ENCODE results near the gene KANK4. TPM values are rescaled to one million over a fixed set of nuclear protein-coding genes. Genes with fewer than 3 reads are reported as not detected.

Gene KANK4
- total and polyA plus RNA-seq, 7 experiments from 2014 or later: not detected

DNA sequence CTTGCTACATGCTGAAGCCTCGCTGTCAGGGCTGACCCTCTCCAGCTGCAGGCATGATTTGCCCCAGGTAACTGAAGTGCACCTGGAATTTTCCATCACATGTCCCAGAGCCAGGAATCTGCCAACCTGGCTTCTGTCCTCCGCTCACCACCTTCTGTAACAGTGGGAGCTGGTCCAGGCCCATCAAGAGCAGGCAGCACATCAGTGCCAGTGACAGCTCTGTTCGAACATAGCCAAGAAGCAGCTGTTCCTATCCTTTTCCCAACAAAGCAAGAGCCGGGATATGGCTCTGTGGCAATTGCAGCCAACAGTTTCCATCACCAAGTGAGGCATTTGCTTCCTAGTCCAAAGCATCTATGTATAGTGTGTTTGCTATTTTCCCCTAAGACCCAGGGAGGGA lies 42.2 kb upstream of the KANK4 start:
- ChIA-PET POLR2A (no interaction called here), CTCF (no interaction called here)
- Mint-ChIP-seq H3K27me3 (no peaks in the 10 kb centered on the region), H3K36me3 (no peaks in the 10 kb centered on the region), H3K4me3 (no peak overlapping the region), H3K9me3 (peaks cover 0 to 4% (median 0%) of the 10 kb centered on the region in 11 donors), H3K4me1 (peaks cover 0 to 7% (median 5%) of the 10 kb centered on the region in 7 donors), H3K27ac (no peak overlapping the region)
- no peaks in the 10 kb centered on the region for H3K27me3 ChIP-seq (ENCODE audit: control insufficient read depth in 2 of 2, insufficient read depth in 2 of 2, low read length in 2 of 2)
- no peaks in the 10 kb centered on the region for H3K9me3 ChIP-seq (ENCODE audit: control insufficient read depth in 2 of 3, low read length in 3 of 3)
- H3K4me3 ChIP-seq (ENCODE audit: low read length): no peak overlapping the region
- no peak overlapping the region for H3K27ac ChIP-seq (ENCODE audit: low read depth, low read length)
- intact Hi-C loops (cut with micrococcal nuclease): no loop called here
- no peak for DNase-seq
- no peaks in the 10 kb centered on the region for H3K36me3 ChIP-seq (ENCODE audit: control insufficient read depth in 2 of 3, insufficient read depth in 3 of 3, low read length in 3 of 3)
- H3K4me1 ChIP-seq (ENCODE audit: control insufficient read depth in 2 of 2, insufficient read depth in 2 of 2, low read length in 2 of 2): no peaks in the 10 kb centered on the region
- no peak for ATAC-seq

DNA sequence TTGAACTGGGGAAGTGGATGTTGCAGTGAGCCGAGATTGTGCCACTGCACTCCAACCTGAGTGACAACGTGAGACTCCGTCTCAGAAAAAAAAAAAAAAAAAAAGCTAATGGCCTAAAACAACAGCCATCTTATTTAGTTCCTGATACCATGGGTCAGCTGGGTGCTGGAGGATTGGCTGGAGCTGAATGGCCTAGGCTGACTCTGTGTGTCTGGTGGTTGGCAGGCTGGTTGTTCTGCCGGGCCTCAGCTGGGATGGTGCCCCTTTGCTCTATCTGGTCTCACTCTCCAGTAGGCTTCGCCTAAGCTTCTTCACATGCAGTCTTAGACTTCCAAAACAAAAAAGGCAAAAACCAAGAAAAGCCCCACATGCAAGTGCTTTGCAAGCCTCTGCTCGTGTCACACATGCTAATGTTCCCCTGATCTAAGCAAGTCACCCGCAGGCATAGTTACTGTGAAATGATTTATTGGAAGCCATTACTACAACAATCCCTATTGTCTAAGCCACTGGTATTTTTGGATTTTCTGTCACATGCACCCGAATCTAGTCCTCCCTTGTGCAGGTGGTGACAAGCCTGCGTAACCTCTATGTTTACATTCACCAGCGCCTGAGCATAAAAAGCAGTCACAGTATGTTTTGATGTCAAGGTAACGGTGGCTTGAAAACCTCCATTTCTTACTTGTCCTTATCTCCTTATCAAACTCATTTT lies 39.6 kb upstream of the KANK4 start:
- H3K27me3 Mint-ChIP-seq: no peaks in the 10 kb centered on the region
- Histone ChIP-seq H3K27me3 (ENCODE audit: control insufficient read depth in 2 of 2, insufficient read depth in 2 of 2, low read length in 2 of 2) (no peaks in the 10 kb centered on the region), H3K9me3 (ENCODE audit: control insufficient read depth in 2 of 3, low read length in 3 of 3) (no peaks in the 10 kb centered on the region), H3K4me1 (ENCODE audit: control insufficient read depth in 2 of 2, insufficient read depth in 2 of 2, low read length in 2 of 2) (no peaks in the 10 kb centered on the region), H3K27ac (ENCODE audit: low read depth, low read length) (no peak overlapping the region), H3K36me3 (ENCODE audit: control insufficient read depth in 2 of 3, insufficient read depth in 3 of 3, low read length in 3 of 3) (no peaks in the 10 kb centered on the region), H3K4me3 (ENCODE audit: low read length) (no peak overlapping the region)
- intact Hi-C loops (cut with micrococcal nuclease): no loop called here
- POLR2A ChIA-PET: no interaction called here
- peak overlapping the region in 4 of 9 donors; percentile 2 to 79 (median 40) for H3K27ac Mint-ChIP-seq
- DNase-seq (peak in 3 of 9 donors; percentile 1 to 41 (median 31)), ATAC-seq (peak; percentile 38)
- peak overlapping the region in 1 of 10 donors; percentile 9 for H3K4me3 Mint-ChIP-seq
- H3K9me3 Mint-ChIP-seq: peaks cover 0 to 4% (median 0%) of the 10 kb centered on the region in 11 donors
- H3K36me3 Mint-ChIP-seq: no peaks in the 10 kb centered on the region
- CTCF ChIA-PET: interaction anchor here (0.6 to 0.7 kb wide), 2 partner anchors 19 to 85 kb away, joined by 3 to 7 read pairs; no protein-coding TSS in a partner anchor
- H3K4me1 Mint-ChIP-seq: peaks cover 0 to 7% (median 5%) of the 10 kb centered on the region in 7 donors

DNA sequence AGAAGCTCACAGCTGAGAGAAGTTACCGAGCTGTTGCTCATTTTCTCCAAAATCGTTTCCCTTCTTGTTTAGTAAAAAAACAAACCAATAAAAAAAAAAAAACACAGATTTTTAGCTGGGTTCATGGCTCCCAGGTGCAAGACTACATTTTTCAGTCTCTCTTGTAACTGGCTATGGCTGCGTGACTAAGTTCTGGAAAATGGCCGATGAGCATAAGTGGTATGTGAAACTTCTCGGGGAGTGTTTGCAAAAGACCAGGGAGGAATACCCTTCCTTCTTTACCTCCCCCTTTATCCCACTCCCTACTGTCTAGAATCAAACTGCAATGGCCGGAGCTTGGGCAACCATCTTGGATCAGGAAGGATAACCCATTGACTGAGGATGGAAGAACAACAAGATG lies 38.7 kb upstream of the KANK4 start:
- intact Hi-C loops (cut with micrococcal nuclease): no loop called here
- H3K27ac Mint-ChIP-seq: no peak overlapping the region
- no peaks in the 10 kb centered on the region for H3K27me3 Mint-ChIP-seq
- Histone ChIP-seq H3K4me1 (ENCODE audit: control insufficient read depth in 2 of 2, insufficient read depth in 2 of 2, low read length in 2 of 2) (no peaks in the 10 kb centered on the region), H3K9me3 (ENCODE audit: control insufficient read depth in 2 of 3, low read length in 3 of 3) (no peaks in the 10 kb centered on the region), H3K4me3 (ENCODE audit: low read length) (no peak overlapping the region), H3K27me3 (ENCODE audit: control insufficient read depth in 2 of 2, insufficient read depth in 2 of 2, low read length in 2 of 2) (no peaks in the 10 kb centered on the region), H3K36me3 (ENCODE audit: control insufficient read depth in 2 of 3, insufficient read depth in 3 of 3, low read length in 3 of 3) (no peaks in the 10 kb centered on the region), H3K27ac (ENCODE audit: low read depth, low read length) (no peak overlapping the region)
- peaks cover 0 to 1% (median 0%) of the 10 kb centered on the region in 11 donors for H3K9me3 Mint-ChIP-seq
- peaks cover 0 to 7% (median 5%) of the 10 kb centered on the region in 7 donors for H3K4me1 Mint-ChIP-seq
- DNase-seq (no peak), ATAC-seq (no peak)
- no peak overlapping the region for H3K4me3 Mint-ChIP-seq
- no peaks in the 10 kb centered on the region for H3K36me3 Mint-ChIP-seq
- CTCF ChIA-PET: interaction anchor here (0.6 to 0.7 kb wide), 2 partner anchors 18 to 84 kb away, joined by 3 to 7 read pairs; no protein-coding TSS in a partner anchor
- POLR2A ChIA-PET: no interaction called here

DNA sequence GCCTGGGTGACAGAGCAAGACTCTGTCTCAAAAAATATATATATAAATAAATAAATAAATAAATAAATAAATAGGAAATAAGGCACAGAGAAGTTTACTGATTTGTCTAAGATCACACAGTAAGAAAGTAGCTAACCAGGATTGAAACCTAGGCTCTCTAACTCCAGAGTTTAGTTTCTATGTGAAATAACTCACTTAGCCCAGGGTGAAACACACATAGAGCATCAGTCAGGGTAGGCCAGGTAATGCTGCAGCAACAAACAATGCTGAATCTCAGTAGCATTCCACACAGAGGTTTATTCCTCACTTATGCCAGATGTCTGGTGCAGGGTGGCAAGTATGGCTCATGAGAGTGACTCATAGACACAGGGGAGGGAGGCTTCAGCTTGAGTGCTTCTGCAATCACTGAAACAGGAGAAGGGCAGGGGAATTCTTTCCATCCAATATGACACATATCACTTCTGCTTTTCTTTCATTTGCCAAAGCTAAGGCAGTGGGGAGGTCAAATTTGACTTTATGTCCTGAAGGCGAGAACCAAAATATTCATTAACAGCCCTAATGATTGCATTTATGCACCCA lies 37.1 kb upstream of the KANK4 start:
- POLR2A ChIA-PET: no interaction called here
- Mint-ChIP-seq H3K27me3 (no peaks in the 10 kb centered on the region), H3K4me3 (no peak overlapping the region), H3K27ac (no peak overlapping the region), H3K4me1 (peaks cover 0 to 7% (median 5%) of the 10 kb centered on the region in 7 donors), H3K36me3 (no peaks in the 10 kb centered on the region), H3K9me3 (peaks cover 0 to 1% (median 0%) of the 10 kb centered on the region in 11 donors)
- CTCF ChIA-PET: no interaction called here
- Histone ChIP-seq H3K27ac (ENCODE audit: low read depth, low read length) (no peak overlapping the region), H3K36me3 (ENCODE audit: control insufficient read depth in 2 of 3, insufficient read depth in 3 of 3, low read length in 3 of 3) (no peaks in the 10 kb centered on the region), H3K9me3 (ENCODE audit: control insufficient read depth in 2 of 3, low read length in 3 of 3) (no peaks in the 10 kb centered on the region), H3K27me3 (ENCODE audit: control insufficient read depth in 2 of 2, insufficient read depth in 2 of 2, low read length in 2 of 2) (no peaks in the 10 kb centered on the region), H3K4me1 (ENCODE audit: control insufficient read depth in 2 of 2, insufficient read depth in 2 of 2, low read length in 2 of 2) (no peaks in the 10 kb centered on the region), H3K4me3 (ENCODE audit: low read length) (no peak overlapping the region)
- intact Hi-C loops (cut with micrococcal nuclease): no loop called here
- ATAC-seq (peak; percentile 78), DNase-seq (no peak)

DNA sequence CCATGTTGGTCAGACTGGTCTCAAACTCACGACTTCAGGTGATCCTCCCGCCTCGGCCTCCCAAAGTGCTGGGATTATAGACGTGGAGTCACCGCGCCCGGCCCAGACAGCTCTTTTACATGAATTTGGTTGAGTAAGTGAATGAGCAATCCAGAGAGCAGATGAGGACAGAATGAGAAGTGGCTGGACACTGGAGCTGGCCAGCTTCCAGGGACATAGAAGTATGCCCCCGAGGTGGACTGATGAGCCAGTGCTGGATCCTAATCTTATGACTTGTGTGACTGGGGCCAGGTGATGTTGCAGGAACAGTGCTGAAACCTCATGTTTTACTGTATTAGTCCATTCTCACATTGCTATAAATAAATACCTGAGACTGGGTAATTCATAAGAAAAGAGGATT lies 35.9 kb upstream of the KANK4 start:
- no peak for DNase-seq
- H3K4me3 Mint-ChIP-seq: no peak overlapping the region
- Histone ChIP-seq H3K4me1 (ENCODE audit: control insufficient read depth in 2 of 2, insufficient read depth in 2 of 2, low read length in 2 of 2) (no peaks in the 10 kb centered on the region), H3K36me3 (ENCODE audit: control insufficient read depth in 2 of 3, insufficient read depth in 3 of 3, low read length in 3 of 3) (no peaks in the 10 kb centered on the region), H3K27ac (ENCODE audit: low read depth, low read length) (no peak overlapping the region), H3K9me3 (ENCODE audit: control insufficient read depth in 2 of 3, low read length in 3 of 3) (no peaks in the 10 kb centered on the region), H3K4me3 (ENCODE audit: low read length) (no peak overlapping the region), H3K27me3 (ENCODE audit: control insufficient read depth in 2 of 2, insufficient read depth in 2 of 2, low read length in 2 of 2) (no peaks in the 10 kb centered on the region)
- intact Hi-C loops (cut with micrococcal nuclease): no loop called here
- peaks cover 0 to 1% (median 0%) of the 10 kb centered on the region in 11 donors for H3K9me3 Mint-ChIP-seq
- peaks cover 0 to 7% (median 5%) of the 10 kb centered on the region in 7 donors for H3K4me1 Mint-ChIP-seq
- POLR2A ChIA-PET: no interaction called here
- CTCF ChIA-PET: no interaction called here
- H3K27me3 Mint-ChIP-seq: no peaks in the 10 kb centered on the region
- ATAC-seq: no peak
- H3K27ac Mint-ChIP-seq: no peak overlapping the region
- H3K36me3 Mint-ChIP-seq: no peaks in the 10 kb centered on the region

DNA sequence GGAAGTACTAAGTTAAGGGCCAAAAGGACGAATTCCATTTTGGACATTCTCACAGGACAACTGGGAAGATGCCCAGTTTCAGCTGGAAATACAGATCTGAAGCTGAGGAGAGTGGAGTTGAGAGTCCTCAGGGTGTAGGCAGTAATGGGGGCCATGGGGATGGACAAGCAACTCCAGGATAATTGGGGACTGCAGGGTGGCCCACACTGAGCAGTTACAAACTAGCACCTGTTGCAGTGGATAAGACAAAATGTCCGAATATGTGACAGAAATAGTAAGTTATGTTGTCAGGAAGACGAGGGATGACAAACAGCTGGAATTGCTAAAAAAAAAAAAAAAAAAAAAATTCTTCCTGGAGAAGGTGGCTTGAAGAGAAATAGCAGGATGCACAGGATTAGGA lies 34.6 kb upstream of the KANK4 start:
- no peaks in the 10 kb centered on the region for H3K36me3 ChIP-seq (ENCODE audit: control insufficient read depth in 2 of 3, insufficient read depth in 3 of 3, low read length in 3 of 3)
- no peak overlapping the region for H3K27ac ChIP-seq (ENCODE audit: low read depth, low read length)
- POLR2A ChIA-PET: no interaction called here
- intact Hi-C loops (cut with micrococcal nuclease): no loop called here
- ATAC-seq (no peak), DNase-seq (no peak)
- H3K4me1 ChIP-seq (ENCODE audit: control insufficient read depth in 2 of 2, insufficient read depth in 2 of 2, low read length in 2 of 2): no peaks in the 10 kb centered on the region
- H3K4me1 Mint-ChIP-seq: peaks cover 0 to 2% (median 0%) of the 10 kb centered on the region in 7 donors
- no peaks in the 10 kb centered on the region for H3K36me3 Mint-ChIP-seq
- H3K27ac Mint-ChIP-seq: no peak overlapping the region
- no peaks in the 10 kb centered on the region for H3K27me3 Mint-ChIP-seq
- no peaks in the 10 kb centered on the region for H3K27me3 ChIP-seq (ENCODE audit: control insufficient read depth in 2 of 2, insufficient read depth in 2 of 2, low read length in 2 of 2)
- peaks cover 0 to 1% (median 0%) of the 10 kb centered on the region in 11 donors for H3K9me3 Mint-ChIP-seq
- no peak overlapping the region for H3K4me3 Mint-ChIP-seq
- CTCF ChIA-PET: no interaction called here
- no peaks in the 10 kb centered on the region for H3K9me3 ChIP-seq (ENCODE audit: control insufficient read depth in 2 of 3, low read length in 3 of 3)
- H3K4me3 ChIP-seq (ENCODE audit: low read length): no peak overlapping the region

DNA sequence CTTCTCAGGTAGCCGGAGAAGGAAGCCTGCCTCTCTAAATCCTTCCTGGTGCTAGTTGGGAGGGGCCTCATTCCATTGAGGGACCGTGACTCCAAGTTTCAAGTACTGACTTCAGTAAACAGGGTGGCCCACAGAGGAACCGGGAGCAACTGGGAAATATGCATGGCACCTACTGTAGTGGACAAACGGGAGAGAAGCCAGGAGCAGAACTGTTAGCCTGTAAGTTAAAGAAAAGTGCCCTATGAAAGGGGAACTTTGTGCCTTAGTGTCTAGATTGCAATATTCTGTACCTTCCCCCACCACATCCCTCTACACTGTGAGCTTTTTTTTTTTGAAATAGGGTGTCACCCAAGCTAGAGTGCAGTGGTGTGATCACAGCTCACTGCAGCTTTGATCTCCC lies 33.2 kb upstream of the KANK4 start:
- Histone ChIP-seq H3K9me3 (ENCODE audit: control insufficient read depth in 2 of 3, low read length in 3 of 3) (no peaks in the 10 kb centered on the region), H3K27ac (ENCODE audit: low read depth, low read length) (no peak overlapping the region), H3K4me1 (ENCODE audit: control insufficient read depth in 2 of 2, insufficient read depth in 2 of 2, low read length in 2 of 2) (no peaks in the 10 kb centered on the region), H3K27me3 (ENCODE audit: control insufficient read depth in 2 of 2, insufficient read depth in 2 of 2, low read length in 2 of 2) (no peaks in the 10 kb centered on the region), H3K36me3 (ENCODE audit: control insufficient read depth in 2 of 3, insufficient read depth in 3 of 3, low read length in 3 of 3) (no peaks in the 10 kb centered on the region), H3K4me3 (ENCODE audit: low read length) (no peak overlapping the region)
- DNase-seq (no peak), ATAC-seq (peak; percentile 73)
- ChIA-PET CTCF (no interaction called here), POLR2A (no interaction called here)
- Mint-ChIP-seq H3K36me3 (no peaks in the 10 kb centered on the region), H3K4me1 (no peaks in the 10 kb centered on the region), H3K27me3 (no peaks in the 10 kb centered on the region), H3K9me3 (peaks cover 0 to 1% (median 0%) of the 10 kb centered on the region in 11 donors), H3K27ac (no peak overlapping the region), H3K4me3 (no peak overlapping the region)
- intact Hi-C loops (cut with micrococcal nuclease): no loop called here
